Lower leg skin (tissue), 4 donors: Measurements from ENCODE around the gene ANKRD33. TPM values are rescaled to one million over a fixed set of nuclear protein-coding genes. Genes with fewer than 3 reads are reported as not detected.

Source experiments
- DNase-seq, 2 donors: peaks; one replicate each; pipeline ENCODE4 v3.0.0-alpha.2; 2019; ENCODE audit warnings: low spot score in 2 of 2
- H3K4me3 ChIP-seq: fragments of 200-600 bp; sonication (generic); 2 replicates; pipeline ENCODE4 v1.5.1; 2017; ENCODE audit warnings: mild to moderate bottlenecking, low read depth; ENCODE audit not compliant: poor library complexity, severe bottlenecking
- CTCF ChIP-seq, 3 donors: fragments of 450-650 bp; IDR thresholded peaks; one replicate each; pipeline ENCODE4 v1.5.1; 2016; ENCODE audit warnings: antibody characterized with exemption in 3 of 3, mild to moderate bottlenecking in 3 of 3, moderate library complexity in 2 of 3
- POLR2A ChIP-seq, 2 donors: fragments of 450-650 bp; IDR thresholded peaks; one replicate each; pipeline ENCODE4 v1.6.1; 2016 to 2017; ENCODE audit warnings: antibody characterized with exemption in 2 of 2, mild to moderate bottlenecking in 1 of 2, moderate library complexity in 1 of 2
- WGBS, 2 donors: methylation state at CpG; one replicate each; pipeline ENCODE4 v1.1.5; 2018; 5-methylcytosine and 5-hydroxymethylcytosine counted together
- intact Hi-C: fragments of 100-400 bp; cut with DNase I; formaldehyde crosslinking; loops from one replicate; pipeline ENCODE4 v1.15.0; 2023; ENCODE audit warnings: low total_unique reads
- total RNA-seq, 4 donors: library from RNA; depleted of rRNA; stranded (reverse); fragments of >200 nt; gene quantifications; one replicate each; pipeline ENCODE4 v1.1.0, GENCODE V29; 2016

Gene ANKRD33
- total RNA-seq, 4 donors from 2014 or later, result not detected

GRCh38 chr12:51848326-51848727 lies 39.6 kb upstream of the ANKRD33 start, which contains the start of gene FIGNL2:
Gene FIGNL2, minus strand, starts transcription at chr12:51848718. Its CDS starts 26,305 bp downstream, at chr12:51822413.
- intact Hi-C loops, result no loop called here
- DNase-seq, result no peak
- WGBS, 2 donors, result 4% methylated on average over 8 of the region's 51 CpGs; no CpG with 5 or more reads in 1 of the 2 donors

GRCh38 chr12:51848841-51849735 lies 38.8 kb upstream of the ANKRD33 start:
- TF ChIP-seq CTCF (IDR thresholded peaks at IDR 0.05) (no peak), POLR2A (IDR thresholded peaks at IDR 0.05) (no peak)
- 58 to 73% methylated on average over 34 to 48 of the region's 57 CpGs for WGBS, 2 donors
- no peak overlapping the region for H3K4me3 ChIP-seq
- intact Hi-C loops, result no loop called here
- no peak for DNase-seq

More at GRCh38 chr12:51848326-51848727, 39.6 kb upstream of the ANKRD33 start, which contains the start of gene FIGNL2:
- TF ChIP-seq CTCF (IDR thresholded peaks at IDR 0.05) (no peak), POLR2A (IDR thresholded peaks at IDR 0.05) (no peak)
- peak within 1 kb of the TSS; percentile 2 for H3K4me3 ChIP-seq

- intact Hi-C loops, result no loop called here
- H3K4me3 ChIP-seq, result no peak overlapping the region
- no peak for TF ChIP-seq CTCF (IDR thresholded peaks at IDR 0.05)
- TF ChIP-seq POLR2A (IDR thresholded peaks at IDR 0.05), result no peak
- WGBS, 2 donors, result 76 to 77% methylated on average over 8 of the region's 8 CpGs
- DNase-seq, result no peak
Observed at GRCh38 chr12:51850081-51850964, 37.6 kb upstream of the ANKRD33 start.

GRCh38 chr12:51850965-51851299 lies 37.0 kb upstream of the ANKRD33 start:
- TF ChIP-seq CTCF (IDR thresholded peaks at IDR 0.05) (no peak), POLR2A (IDR thresholded peaks at IDR 0.05) (no peak)
- no peak overlapping the region for H3K4me3 ChIP-seq
- WGBS, 2 donors, result 85 to 92% methylated on average over 4 of the region's 4 CpGs
- intact Hi-C loops, result no loop called here
- no peak for DNase-seq

GRCh38 chr12:51851413-51852124 lies 36.3 kb upstream of the ANKRD33 start:
- intact Hi-C loops, result no loop called here
- 51 to 56% methylated on average over 8 of the region's 8 CpGs for WGBS, 2 donors

More at GRCh38 chr12:51851413-51852124, 36.3 kb upstream of the ANKRD33 start:
- TF ChIP-seq CTCF (IDR thresholded peaks at IDR 0.05) (no peak), POLR2A (IDR thresholded peaks at IDR 0.05) (no peak)
- DNase-seq, result peak in 1 of 2 donors; percentile 33
- H3K4me3 ChIP-seq, result no peak overlapping the region
